ENCODE data around the gene BANF1.

The BANF1 gene

GRCh38 chr11:65976216-65977176, 25.8 kb upstream of the BANF1 start:
- no peaks in the 10 kb centered on the region for H3K27me3 ChIP-seq (ENCODE audit: insufficient read depth, low read length)
- H3K4me3 ChIP-seq (ENCODE audit: low read depth, low read length, poor library complexity, severe bottlenecking) = no peak overlapping the region
- no peaks in the 10 kb centered on the region for H4K20me1 ChIP-seq (ENCODE audit: insufficient read depth, low read length)

GRCh38 chr11:65977621-65978390, 24.5 kb upstream of the BANF1 start:
- Histone ChIP-seq H3K4me2 (ENCODE audit: low read length) (no peak overlapping the region), H2AFZ (ENCODE audit: low read length) (no peak overlapping the region), H3K4me1 (ENCODE audit: insufficient read depth, low read length, severe bottlenecking) (no peaks in the 10 kb centered on the region), H3K36me3 (ENCODE audit: insufficient read depth, low read length) (peaks cover 42% of the 10 kb centered on the region), H3K27me3 (ENCODE audit: insufficient read depth, low read length) (no peaks in the 10 kb centered on the region), H3K9me2 (ENCODE audit: low read depth, low read length) (no peaks in the 10 kb centered on the region), H3K79me2 (ENCODE audit: insufficient read depth, low read length) (no peaks in the 10 kb centered on the region), H3K9me3 (ENCODE audit: low read length) (no peaks in the 10 kb centered on the region), H3F3A (ENCODE audit: insufficient read depth, low read length) (no peaks in the 10 kb centered on the region), H3K4me3 (ENCODE audit: low read depth, low read length, poor library complexity, severe bottlenecking) (no peak overlapping the region), H4K20me1 (ENCODE audit: insufficient read depth, low read length) (no peaks in the 10 kb centered on the region), H3K9ac (ENCODE audit: low read length) (no peak overlapping the region), H3K27ac (ENCODE audit: low read depth, low read length, poor library complexity, severe bottlenecking) (no peak overlapping the region)
- TF ChIP-seq EZH2 (IDR thresholded peaks at IDR 0.05; ENCODE audit: borderline replicate concordance, low read length) = no peak
- TF ChIP-seq CTCF (IDR thresholded peaks at IDR 0.05; ENCODE audit: low read length) = no peak

More at GRCh38 chr11:65976216-65977176, 25.8 kb upstream of the BANF1 start:
- H3F3A ChIP-seq (ENCODE audit: insufficient read depth, low read length) = no peaks in the 10 kb centered on the region
- no peaks in the 10 kb centered on the region for H3K4me1 ChIP-seq (ENCODE audit: insufficient read depth, low read length, severe bottlenecking)
- no peak overlapping the region for H3K27ac ChIP-seq (ENCODE audit: low read depth, low read length, poor library complexity, severe bottlenecking)
- no peak overlapping the region for H3K4me2 ChIP-seq (ENCODE audit: low read length)
- no peaks in the 10 kb centered on the region for H3K9me3 ChIP-seq (ENCODE audit: low read length)
- no peaks in the 10 kb centered on the region for H3K79me2 ChIP-seq (ENCODE audit: insufficient read depth, low read length)
- no peak for TF ChIP-seq CTCF (IDR thresholded peaks at IDR 0.05; ENCODE audit: low read length)
- no peak for TF ChIP-seq EZH2 (IDR thresholded peaks at IDR 0.05; ENCODE audit: borderline replicate concordance, low read length)
- H3K9me2 ChIP-seq (ENCODE audit: low read depth, low read length) = no peaks in the 10 kb centered on the region
- no peak overlapping the region for H3K9ac ChIP-seq (ENCODE audit: low read length)
- H3K36me3 ChIP-seq (ENCODE audit: insufficient read depth, low read length) = peaks cover 47% of the 10 kb centered on the region
- no peak overlapping the region for H2AFZ ChIP-seq (ENCODE audit: low read length)

- Histone ChIP-seq H3K4me2 (ENCODE audit: low read length) (no peak overlapping the region), H3K4me3 (ENCODE audit: low read depth, low read length, poor library complexity, severe bottlenecking) (no peak overlapping the region), H3F3A (ENCODE audit: insufficient read depth, low read length) (no peaks in the 10 kb centered on the region), H3K9ac (ENCODE audit: low read length) (no peak overlapping the region), H3K4me1 (ENCODE audit: insufficient read depth, low read length, severe bottlenecking) (no peaks in the 10 kb centered on the region), H3K27ac (ENCODE audit: low read depth, low read length, poor library complexity, severe bottlenecking) (no peak overlapping the region), H4K20me1 (ENCODE audit: insufficient read depth, low read length) (no peaks in the 10 kb centered on the region), H3K9me2 (ENCODE audit: low read depth, low read length) (no peaks in the 10 kb centered on the region), H2AFZ (ENCODE audit: low read length) (no peak overlapping the region), H3K79me2 (ENCODE audit: insufficient read depth, low read length) (no peaks in the 10 kb centered on the region), H3K36me3 (ENCODE audit: insufficient read depth, low read length) (peaks cover 36% of the 10 kb centered on the region), H3K9me3 (ENCODE audit: low read length) (no peaks in the 10 kb centered on the region), H3K27me3 (ENCODE audit: insufficient read depth, low read length) (no peaks in the 10 kb centered on the region)
- TF ChIP-seq CTCF (IDR thresholded peaks at IDR 0.05; ENCODE audit: low read length) = no peak
- TF ChIP-seq EZH2 (IDR thresholded peaks at IDR 0.05; ENCODE audit: borderline replicate concordance, low read length) = no peak
These were observed 23.7 kb upstream of the BANF1 start for GRCh38 chr11:65978391-65979238.

Measured in OCI-LY1 (cell line).